Osteocyte (in vitro differentiated cells): ENCODE measurements around the gene CAPG. TPM values are rescaled to one million over a fixed set of nuclear protein-coding genes. Genes with fewer than 3 reads are reported as not detected.

Experiments used
- DNase-seq: peaks from one replicate; pipeline ENCODE4 v3.0.0; 2021; ENCODE audit warnings: mixed read lengths; ENCODE audit not compliant: unreplicated experiment; ENCODE audit errors: extremely low spot score
- H3K27ac Mint-ChIP-seq: one replicate; pipeline ENCODE4 v1.8.0; 2021; ENCODE audit warnings: mild to moderate bottlenecking, mixed read lengths; ENCODE audit not compliant: unreplicated experiment
- H3K27me3 Mint-ChIP-seq: one replicate; pipeline ENCODE4 v1.8.0; 2021; ENCODE audit warnings: mixed read lengths; ENCODE audit not compliant: unreplicated experiment
- H3K36me3 Mint-ChIP-seq: one replicate; pipeline ENCODE4 v1.8.0; 2021; ENCODE audit warnings: mixed read lengths; ENCODE audit not compliant: unreplicated experiment
- H3K4me1 Mint-ChIP-seq: one replicate; pipeline ENCODE4 v1.8.0; 2021; ENCODE audit warnings: mixed read lengths; ENCODE audit not compliant: unreplicated experiment
- H3K4me3 Mint-ChIP-seq: one replicate; pipeline ENCODE4 v1.8.0; 2021; ENCODE audit warnings: mild to moderate bottlenecking, moderate library complexity, mixed read lengths; ENCODE audit not compliant: unreplicated experiment
- H3K9me3 Mint-ChIP-seq: one replicate; pipeline ENCODE4 v1.8.0; 2021; ENCODE audit warnings: mixed read lengths; ENCODE audit not compliant: unreplicated experiment
- CTCF ChIP-seq: fragments of 200-600 bp; sonication (generic); IDR thresholded peaks from 2 replicates; pipeline ENCODE4 v1.5.0; 2021; ENCODE audit warnings: antibody characterized with exemption, mild to moderate bottlenecking, moderate library complexity
- long read RNA-seq: library from polyadenylated mRNA; unstranded; transcript quantifications from one replicate; pipeline ENCODE4 v2.0.0, GENCODE V29; 2021
- total RNA-seq: library from RNA; stranded (reverse); gene quantifications from 2 replicates; pipeline ENCODE4 v1.2.1, GENCODE V29; 2021

CAPG gene
- 32.2 and 32.8 TPM in 2 replicates for total RNA-seq
- long read RNA-seq, transcript CAPG-204 (10 exons, 1,151 nt), result major isoform, 38 of 48 reads
- long read RNA-seq, partial matches to known transcripts, result 6 of 48 reads
- long read RNA-seq, other reads (novel, unspliced or antisense), result 2 of 48 reads

GRCh38 chr2:85409845-85410583 lies at the start of gene CAPG:
Gene CAPG (minus strand): TSS chr2:85410366. CDS start chr2:85402145, 8,221 bp downstream.
- H3K9me3 Mint-ChIP-seq, result no peaks in the 10 kb centered on the region
- no peak for DNase-seq
- H3K4me1 Mint-ChIP-seq, result peaks cover 47% of the 10 kb centered on the region
- no peak within 1 kb of the TSS for H3K4me3 Mint-ChIP-seq
- H3K27me3 Mint-ChIP-seq, result no peaks in the 10 kb centered on the region
- no peaks in the 10 kb centered on the region for H3K36me3 Mint-ChIP-seq
- no peak within 1 kb of the TSS for H3K27ac Mint-ChIP-seq
- no peak for TF ChIP-seq CTCF

- no peak for DNase-seq
- no peak overlapping the region for H3K27ac Mint-ChIP-seq
- no peak overlapping the region for H3K4me3 Mint-ChIP-seq
- no peaks in the 10 kb centered on the region for H3K36me3 Mint-ChIP-seq
- no peak for TF ChIP-seq CTCF
- H3K27me3 Mint-ChIP-seq, result no peaks in the 10 kb centered on the region
- no peaks in the 10 kb centered on the region for H3K9me3 Mint-ChIP-seq
- no peaks in the 10 kb centered on the region for H3K4me1 Mint-ChIP-seq
Measured at GRCh38 chr2:85459771-85460170, 49.6 kb upstream of the CAPG start.

DNA sequence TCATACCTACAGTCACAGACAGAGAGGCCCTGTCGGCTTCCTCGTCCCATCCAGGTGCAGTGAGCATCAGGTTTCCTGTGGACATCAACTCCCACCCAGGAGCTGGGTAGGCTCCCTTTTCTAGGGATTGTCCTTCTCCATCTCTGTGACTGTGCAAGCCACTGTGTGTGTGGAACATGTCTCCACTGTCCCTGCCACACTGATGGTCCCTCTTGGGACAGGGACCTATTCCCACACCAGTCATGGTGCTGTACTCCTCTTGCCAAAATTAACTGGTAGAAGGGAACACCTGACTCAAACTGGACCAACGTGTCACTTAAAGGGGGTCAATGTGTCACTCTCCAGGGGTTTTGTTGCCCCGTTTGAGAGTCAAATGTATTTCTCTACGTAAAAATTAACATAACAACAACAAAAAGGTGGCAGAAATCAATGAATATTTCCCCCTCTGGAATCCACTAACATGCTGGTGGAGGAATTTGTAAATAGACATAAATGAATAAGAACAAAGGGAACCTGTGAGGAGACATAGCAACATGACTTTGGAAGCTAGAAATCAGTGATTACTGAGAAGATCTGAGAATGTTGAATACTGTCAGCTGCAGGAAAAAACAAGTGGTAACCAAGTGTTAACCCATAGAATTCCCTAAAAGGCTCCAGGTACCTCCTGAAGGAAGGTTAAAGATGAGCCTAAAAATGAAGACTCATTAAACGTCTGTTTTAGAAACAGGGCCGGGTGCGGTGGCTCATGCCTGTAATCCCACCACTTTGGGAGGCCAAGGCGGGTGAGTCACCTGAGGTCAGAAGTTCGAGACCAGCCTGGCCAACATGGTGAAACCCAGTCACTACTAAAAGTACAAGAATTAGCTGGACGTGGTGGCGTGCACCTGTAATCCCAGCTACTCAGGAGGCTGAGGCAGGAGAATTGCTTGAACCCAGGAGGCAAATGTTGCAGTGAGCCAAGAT lies 48.7 kb upstream of the CAPG start:
- no peaks in the 10 kb centered on the region for H3K27me3 Mint-ChIP-seq
- no peak for DNase-seq
- H3K27ac Mint-ChIP-seq, result no peak overlapping the region
- H3K9me3 Mint-ChIP-seq, result no peaks in the 10 kb centered on the region
- no peak for TF ChIP-seq CTCF
- no peaks in the 10 kb centered on the region for H3K36me3 Mint-ChIP-seq
- no peaks in the 10 kb centered on the region for H3K4me1 Mint-ChIP-seq
- no peak overlapping the region for H3K4me3 Mint-ChIP-seq

- Mint-ChIP-seq H3K27ac (no peak overlapping the region), H3K9me3 (no peaks in the 10 kb centered on the region), H3K4me1 (no peaks in the 10 kb centered on the region), H3K27me3 (no peaks in the 10 kb centered on the region), H3K36me3 (no peaks in the 10 kb centered on the region), H3K4me3 (no peak overlapping the region)
- no peak for TF ChIP-seq CTCF
- no peak for DNase-seq
Measured at GRCh38 chr2:85457877-85458316, 47.7 kb upstream of the CAPG start.

- H3K4me3 Mint-ChIP-seq, result no peak overlapping the region
- H3K27ac Mint-ChIP-seq, result no peak overlapping the region
- no peaks in the 10 kb centered on the region for H3K9me3 Mint-ChIP-seq
- H3K27me3 Mint-ChIP-seq, result no peaks in the 10 kb centered on the region
- no peak for DNase-seq
- no peaks in the 10 kb centered on the region for H3K4me1 Mint-ChIP-seq
- H3K36me3 Mint-ChIP-seq, result no peaks in the 10 kb centered on the region
- TF ChIP-seq CTCF, result no peak
Measured at GRCh38 chr2:85457043-85457442, 46.9 kb upstream of the CAPG start.
